Sigmoid colon (tissue), 7 donors: ENCODE measurements around the gene SH2D7. TPM values are rescaled to one million over a fixed set of nuclear protein-coding genes. Genes with fewer than 3 reads are reported as not detected.

ENCODE experiments used
- DNase-seq: peaks from one replicate; pipeline ENCODE4 v3.0.0-alpha.2; 2019
- H3K27ac ChIP-seq, 4 donors: fragments of 200-600 bp; sonication (generic); one replicate each; pipeline ENCODE4 v1.5.1; 2016 to 2019; ENCODE audit warnings: mild to moderate bottlenecking in 1 of 4
- H3K27me3 ChIP-seq, 3 donors: fragments of 200-600 bp; sonication (generic); one replicate each; pipeline ENCODE4 v1.5.1; 2019; ENCODE audit warnings: mild to moderate bottlenecking in 1 of 3
- H3K36me3 ChIP-seq, 4 donors: fragments of 200-600 bp; sonication (generic); one replicate each; pipeline ENCODE4 v1.5.1; 2016 to 2019
- H3K4me1 ChIP-seq, 4 donors: fragments of 200-600 bp; sonication (generic); one replicate each; pipeline ENCODE4 v1.5.1; 2017 to 2019
- H3K4me3 ChIP-seq, 4 donors: fragments of 200-600 bp; sonication (generic); one replicate each; pipeline ENCODE4 v1.5.1; 2017 to 2019; ENCODE audit warnings: mild to moderate bottlenecking in 2 of 4, moderate library complexity in 1 of 4
- H3K9me3 ChIP-seq, 4 donors: fragments of 200-600 bp in 3 of 4; sonication (generic) in 3 of 4; one replicate each; pipeline versions ENCODE4 v1.5.1 to v1.6.1; 2013 to 2019
- CTCF ChIP-seq, 4 experiments: fragments of 450-650 bp in 3 of 4; fragments of 200-600 bp in 1 of 4; IDR thresholded peaks; one replicate each; pipeline ENCODE4 v1.5.1; 2016 to 2019; ENCODE audit warnings: antibody characterized with exemption in 4 of 4, mild to moderate bottlenecking in 3 of 4, moderate library complexity in 2 of 4
- EP300 ChIP-seq, 4 donors: sonication (generic); formaldehyde crosslinking; IDR thresholded peaks; one replicate each; pipeline ENCODE4 v1.6.1; 2017; ENCODE audit warnings: antibody characterized with exemption in 4 of 4
- POLR2A ChIP-seq, 2 donors: fragments of 450-650 bp; IDR thresholded peaks; one replicate each; pipeline ENCODE4 v1.6.1; 2016; ENCODE audit warnings: antibody characterized with exemption in 2 of 2, mild to moderate bottlenecking in 2 of 2, moderate library complexity in 2 of 2
- POLR2AphosphoS5 ChIP-seq, 4 donors: sonication (generic); formaldehyde crosslinking; IDR thresholded peaks; one replicate each; pipeline ENCODE4 v1.6.1; 2017; ENCODE audit warnings: antibody characterized with exemption in 4 of 4
- WGBS, 2 donors: extraction: QIAGEN DNeasy Blood & Tissue Kit; methylation state at CpG; one replicate each; pipeline ENCODE4 v1.1.7; 2013; 5-methylcytosine and 5-hydroxymethylcytosine counted together
- intact Hi-C: fragments of 100-400 bp; cut with DNase I; formaldehyde crosslinking; loops from one replicate; pipeline ENCODE4 v1.15.1; 2023
- polyA plus RNA-seq, 3 donors: library from polyadenylated mRNA; stranded (reverse); fragments of 200-250 nt; gene quantifications; one replicate each; pipeline ENCODE4 v1.2.3, GENCODE V29; 2013
- total RNA-seq, 4 donors: library from RNA; depleted of rRNA; stranded (reverse); fragments of >200 nt; gene quantifications; one replicate each; pipeline ENCODE4 v1.1.0, GENCODE V29; 2016
- donor health status: healthy with polysubstance abuse.
- donor health status: Bipolar disorder and iron deficiency.
- donor health status: healthy.

Gene SH2D7
- total and polyA plus RNA-seq, 7 donors, result 0.69 to 3.0 (median 2.5) TPM; not detected in 4

- Histone ChIP-seq H3K4me3 (no peak overlapping the region), H3K27me3 (no peaks in the 10 kb centered on the region), H3K9me3 (no peaks in the 10 kb centered on the region), H3K27ac (peak overlapping the region in 3 of 4 donors; percentile 35 to 66 (median 47)), H3K36me3 (no peaks in the 10 kb centered on the region), H3K4me1 (peaks cover 0 to 75% (median 65%) of the 10 kb centered on the region in 4 donors)
- no peak for DNase-seq
- intact Hi-C loops, result no loop called here
- 63 to 65% methylated on average over 3 of the region's 3 CpGs for WGBS, 2 donors
- no peak for TF ChIP-seq POLR2A (IDR thresholded peaks at IDR 0.05)
- no peak for TF ChIP-seq CTCF (IDR thresholded peaks at IDR 0.05)
Observed at GRCh38 chr15:78059110-78059839, 33.1 kb upstream of the SH2D7 start.

GRCh38 chr15:78060232-78060631 is 32.1 kb upstream of the SH2D7 start:
- H3K9me3 ChIP-seq, result no peaks in the 10 kb centered on the region
- 86 to 89% methylated on average over 5 of the region's 5 CpGs for WGBS, 2 donors

GRCh38 chr15:78061963-78062427 is 30.4 kb upstream of the SH2D7 start:
- Histone ChIP-seq H3K27me3 (no peaks in the 10 kb centered on the region), H3K4me1 (peaks cover 0 to 84% (median 76%) of the 10 kb centered on the region in 4 donors), H3K4me3 (peak overlapping the region in 3 of 4 donors; percentile 11 to 23 (median 18)), H3K9me3 (no peaks in the 10 kb centered on the region), H3K27ac (peak overlapping the region; percentile 28 to 73 (median 50)), H3K36me3 (no peaks in the 10 kb centered on the region)
- WGBS, 2 donors, result 3 to 5% methylated on average over 6 of the region's 6 CpGs
- TF ChIP-seq EP300 (IDR thresholded peaks at IDR 0.05), result no peak
- no peak for TF ChIP-seq POLR2A (IDR thresholded peaks at IDR 0.05)
- no peak for TF ChIP-seq CTCF (IDR thresholded peaks at IDR 0.05)
- TF ChIP-seq POLR2AphosphoS5 (IDR thresholded peaks at IDR 0.05), result no peak
- intact Hi-C loops, result no loop called here
- no peak for DNase-seq

More at GRCh38 chr15:78060232-78060631, 32.1 kb upstream of the SH2D7 start:
- no peak for TF ChIP-seq CTCF (IDR thresholded peaks at IDR 0.05)
- TF ChIP-seq POLR2AphosphoS5 (IDR thresholded peaks at IDR 0.05), result no peak
- TF ChIP-seq POLR2A (IDR thresholded peaks at IDR 0.05), result no peak
- TF ChIP-seq EP300 (IDR thresholded peaks at IDR 0.05), result no peak
- Histone ChIP-seq H3K27ac (peak overlapping the region in 3 of 4 donors; percentile 35 to 66 (median 43)), H3K36me3 (no peaks in the 10 kb centered on the region), H3K4me3 (no peak overlapping the region), H3K4me1 (peaks cover 0 to 84% (median 74%) of the 10 kb centered on the region in 4 donors), H3K27me3 (no peaks in the 10 kb centered on the region)
- DNase-seq, result no peak
- intact Hi-C loops, result no loop called here

GRCh38 chr15:78063217-78063616 is 29.1 kb upstream of the SH2D7 start:
- intact Hi-C loops, result no loop called here
- Histone ChIP-seq H3K9me3 (no peaks in the 10 kb centered on the region), H3K4me3 (no peak overlapping the region), H3K4me1 (peaks cover 0 to 87% (median 80%) of the 10 kb centered on the region in 4 donors), H3K27me3 (no peaks in the 10 kb centered on the region), H3K27ac (peak overlapping the region; percentile 69 to 90 (median 77)), H3K36me3 (no peaks in the 10 kb centered on the region)
- no peak for TF ChIP-seq POLR2A (IDR thresholded peaks at IDR 0.05)
- TF ChIP-seq POLR2AphosphoS5 (IDR thresholded peaks at IDR 0.05), result no peak
- no peak for TF ChIP-seq EP300 (IDR thresholded peaks at IDR 0.05)
- no peak for TF ChIP-seq CTCF (IDR thresholded peaks at IDR 0.05)
- DNase-seq, result no peak
